NCI-H146 treated with DMSO at 0.1 percent for 48 hours (cell line): ENCODE results near the gene NOM1.
"Not testable (repeated sequence)": the region's sequence is repeated elsewhere in the genome, so short reads cannot be mapped to it uniquely, and the experiment has no call there.

ENCODE experiments used
- DNase-seq: peaks from one replicate; lab custom pipeline; 2025; ENCODE audit not compliant: unreplicated experiment; lab: John Stamatoyannopoulos, UW

Gene NOM1

DNA sequence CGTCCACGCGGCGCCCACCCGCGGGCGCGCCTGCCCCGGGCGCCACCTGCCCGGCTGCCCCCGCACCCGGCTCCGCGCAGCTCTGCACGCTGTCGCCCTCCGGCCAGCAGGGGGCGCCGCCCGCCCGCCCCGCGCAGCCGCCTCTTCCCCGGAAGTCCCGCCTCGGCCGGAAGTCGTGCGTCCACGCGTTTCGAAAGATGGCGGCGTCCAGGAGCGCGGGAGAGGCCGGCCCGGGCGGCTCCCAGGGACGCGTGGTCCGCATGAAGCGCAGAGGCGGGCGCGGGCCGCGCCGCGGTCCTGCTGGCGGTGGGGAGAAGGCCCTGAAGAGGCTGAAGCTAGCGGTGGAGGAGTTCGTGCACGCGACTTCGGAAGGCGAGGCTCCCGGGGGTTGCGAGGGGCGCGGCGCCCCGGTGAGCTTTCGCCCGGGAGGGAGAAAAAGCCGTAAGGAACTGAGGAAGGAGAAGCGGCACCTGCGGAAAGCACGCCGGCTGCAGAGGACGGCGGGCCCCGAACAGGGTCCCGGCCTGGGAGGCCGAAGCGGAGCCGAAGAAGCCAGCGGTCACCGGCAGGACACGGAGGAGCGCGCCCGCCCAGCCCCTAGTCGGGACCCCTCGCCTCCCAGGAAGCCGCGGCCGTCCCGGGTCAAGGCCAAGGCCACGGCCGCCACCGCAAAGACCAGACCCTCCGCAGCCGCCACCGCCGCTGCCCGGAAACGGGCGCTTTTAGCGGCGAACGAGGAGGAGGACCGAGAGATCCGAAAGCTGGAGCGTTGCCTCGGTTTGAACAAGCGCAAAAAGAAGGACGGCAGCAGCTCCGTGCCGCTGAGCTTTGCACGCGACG is at the start of gene NOM1:
TSS of gene NOM1 (plus strand) at position 172 of the 840 bp plus-strand sequence. CDS start at position 198, 26 bp downstream.
- DNase-seq: peak; percentile 21

- DNase-seq: not testable (repeated sequence)
Observed at GRCh38 chr7:156900093-156900492, 49.4 kb upstream of the NOM1 start.

DNA sequence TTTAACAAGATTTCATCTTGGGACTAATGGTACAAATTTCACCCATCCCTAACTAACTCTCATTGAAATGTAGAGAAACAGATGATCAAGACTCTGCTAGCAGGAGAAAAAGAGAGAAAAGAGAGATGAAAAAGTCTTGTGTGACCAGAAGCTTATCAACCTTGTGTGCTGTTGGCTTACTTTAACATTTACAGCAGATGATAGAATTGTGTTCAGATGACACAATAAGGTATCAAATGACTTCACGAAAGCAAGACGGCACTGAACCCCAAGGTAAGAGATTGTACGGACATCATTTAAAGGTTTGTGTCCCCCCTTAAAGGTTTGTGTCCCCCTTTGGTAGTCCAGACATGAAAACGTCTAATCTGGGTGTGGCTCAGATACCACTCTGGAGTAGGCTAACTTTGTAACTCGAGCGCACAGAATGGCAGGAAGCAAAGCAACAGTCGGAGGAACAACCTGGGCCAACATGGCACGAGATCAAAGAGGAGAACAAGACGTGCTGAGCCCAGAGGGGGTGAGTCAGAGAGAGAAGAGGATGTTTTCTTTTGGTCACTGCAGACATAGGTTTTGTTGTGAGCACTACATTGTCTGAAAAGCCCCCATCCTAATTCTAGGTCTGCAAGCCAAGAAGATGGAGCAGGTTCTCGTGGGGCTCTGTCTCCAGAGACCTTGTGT is 46.1 kb upstream of the NOM1 start:
- no peak for DNase-seq

GRCh38 chr7:156906200-156906649 is 43.3 kb upstream of the NOM1 start:
- DNase-seq: no peak

DNA sequence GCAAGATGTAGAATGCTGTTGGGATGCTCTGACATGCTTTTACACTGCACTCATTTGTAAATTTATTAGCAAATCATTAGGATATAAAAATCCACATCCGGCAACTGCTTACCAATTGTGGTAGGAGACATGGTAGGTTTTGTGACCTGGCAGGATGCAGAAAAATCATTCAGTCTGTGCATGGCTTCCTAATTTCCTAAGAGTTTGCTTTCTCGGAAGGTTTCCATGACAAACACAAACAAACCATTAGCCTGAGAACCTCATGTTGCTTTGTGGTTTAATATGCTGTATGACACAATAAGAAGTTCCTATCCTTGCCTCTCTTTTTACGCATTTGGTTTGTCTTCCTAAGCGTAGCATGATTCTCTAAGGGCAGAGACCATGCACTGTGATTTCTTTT is 41.9 kb upstream of the NOM1 start:
- DNase-seq: no peak

GRCh38 chr7:156909574-156910252 is 39.8 kb upstream of the NOM1 start:
- DNase-seq: not testable (repeated sequence)

DNA sequence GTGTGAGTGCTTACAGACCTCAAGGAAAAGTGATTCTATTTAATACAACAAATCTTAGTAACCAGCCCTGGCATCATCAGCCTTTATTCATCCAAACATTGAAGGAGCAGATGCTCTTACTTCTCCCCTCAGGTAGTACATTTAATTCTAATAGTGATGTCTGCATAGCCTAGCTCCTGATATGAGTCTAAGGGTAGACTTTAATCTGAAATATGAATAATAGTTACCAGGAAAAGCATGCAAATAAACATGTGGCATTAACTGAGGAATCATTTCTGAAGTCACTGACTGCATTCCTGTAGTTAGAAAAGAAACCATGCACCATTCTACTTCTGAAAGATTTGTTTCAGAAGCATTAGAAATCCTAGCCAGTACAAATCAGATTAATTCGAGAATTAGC is 30.9 kb upstream of the NOM1 start:
- DNase-seq: no peak

DNA sequence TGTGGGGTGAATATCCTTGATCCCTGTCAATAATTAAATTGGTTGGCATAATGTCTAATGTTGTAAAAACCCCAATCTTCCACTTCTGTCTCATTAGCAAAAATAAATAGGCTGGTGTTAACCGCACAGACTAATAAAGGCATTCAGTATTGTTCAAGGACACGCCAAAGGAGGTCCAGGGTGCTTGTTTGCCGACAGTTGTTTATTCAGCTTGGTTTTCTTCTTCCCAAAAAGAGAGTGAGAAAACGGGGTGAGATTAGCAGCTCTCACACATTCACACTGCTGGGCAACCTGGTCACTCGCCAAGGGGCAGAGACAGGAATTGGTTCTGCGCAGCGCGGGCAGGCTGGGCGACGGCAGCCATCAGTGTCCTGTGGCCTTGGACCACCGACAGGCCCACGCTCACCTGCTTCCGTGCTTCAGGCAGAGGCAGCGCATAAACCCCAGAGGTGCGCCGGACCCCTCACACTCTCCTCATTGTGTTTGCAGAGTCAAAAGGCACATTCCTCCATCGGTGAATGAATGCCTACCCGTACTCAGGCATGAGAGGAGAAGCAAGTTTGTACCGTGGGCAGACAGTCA is 30.3 kb upstream of the NOM1 start:
- DNase-seq: no peak

- DNase-seq: no peak
Observed at GRCh38 chr7:156920076-156920475, 29.4 kb upstream of the NOM1 start.

DNA sequence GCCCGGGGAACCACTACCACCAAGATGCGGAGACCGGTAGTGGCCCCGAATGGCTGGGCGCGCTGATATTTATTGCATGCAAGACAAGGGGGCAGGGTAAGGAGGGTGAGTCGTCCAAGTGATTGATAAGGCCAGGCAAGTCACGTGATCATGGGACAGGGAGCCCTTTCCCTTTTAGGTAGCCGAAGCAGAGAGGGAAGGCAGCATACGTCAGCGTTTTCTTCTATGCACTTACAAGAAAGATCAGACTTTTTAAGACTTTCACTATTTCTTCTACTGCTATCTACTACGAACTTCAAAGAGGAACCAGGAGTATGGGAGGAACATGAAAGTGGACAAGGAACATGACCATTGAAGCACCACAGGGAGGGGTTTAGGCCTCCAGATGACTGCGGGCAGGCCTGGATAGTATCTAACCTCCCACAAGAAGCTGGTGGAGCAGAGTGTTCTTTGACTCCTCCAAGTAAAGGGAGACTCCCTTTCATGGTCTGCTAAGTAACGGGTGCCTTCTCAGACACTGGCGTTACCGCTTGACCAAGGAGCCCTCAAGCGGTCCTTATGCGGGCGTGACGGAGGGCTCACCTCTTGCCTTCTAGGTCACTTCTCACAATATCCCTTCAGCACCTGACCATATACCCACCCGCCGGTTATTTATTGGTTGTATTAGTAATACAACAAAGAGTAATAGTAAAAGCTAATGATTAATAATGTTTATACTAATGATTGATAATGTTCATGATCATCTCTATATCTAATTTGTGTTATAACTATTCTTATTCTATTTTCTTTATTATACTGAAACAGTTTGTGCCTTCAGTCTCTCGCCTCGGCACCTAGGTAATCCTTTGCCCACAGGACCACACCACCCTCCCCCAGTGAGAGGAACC is 28.8 kb upstream of the NOM1 start:
- DNase-seq: not testable (repeated sequence)

DNA sequence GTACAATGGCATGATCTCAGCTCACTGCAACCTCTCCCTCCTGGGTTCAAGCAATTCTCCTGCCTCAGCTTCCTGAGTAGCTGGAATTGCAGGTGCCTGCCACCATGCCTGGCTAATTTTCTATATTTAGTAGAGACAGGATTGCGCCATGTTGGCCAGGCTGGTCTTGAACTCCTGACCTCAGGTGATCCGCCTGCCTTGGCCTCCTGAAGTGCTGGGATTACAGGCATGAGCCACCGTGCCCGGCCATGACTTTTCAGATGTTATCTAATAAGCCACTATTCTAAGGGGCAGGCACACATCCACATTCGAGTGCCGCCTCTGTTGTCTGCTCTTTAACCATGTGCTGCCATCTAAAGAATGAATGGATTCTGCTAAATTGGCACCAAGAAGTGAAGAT is 27.2 kb upstream of the NOM1 start:
- not testable (repeated sequence) for DNase-seq

GRCh38 chr7:156925821-156926220 is 23.7 kb upstream of the NOM1 start:
- DNase-seq: not testable (repeated sequence)

GRCh38 chr7:156927571-156928405 is 21.7 kb upstream of the NOM1 start:
- peak; percentile 50 for DNase-seq

DNA sequence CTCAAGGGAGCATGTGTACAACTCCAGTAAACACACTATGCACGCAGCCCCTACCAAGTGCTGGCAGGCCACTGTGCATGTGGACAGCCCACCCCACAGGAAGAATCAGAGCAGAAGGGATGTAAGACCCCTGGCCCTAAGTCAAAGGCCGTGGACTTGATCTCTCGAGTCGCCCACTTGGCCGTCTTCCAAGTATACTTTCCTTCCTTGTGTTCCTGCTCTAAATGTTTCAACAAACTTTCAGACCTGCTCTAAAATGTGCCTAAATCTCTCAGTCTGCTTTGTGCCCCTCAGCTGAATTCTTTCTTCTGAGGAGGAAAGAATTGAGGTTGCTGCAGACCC is 21.1 kb upstream of the NOM1 start:
- no peak for DNase-seq

GRCh38 chr7:156929789-156930539 is 19.5 kb upstream of the NOM1 start:
- DNase-seq: no peak

DNA sequence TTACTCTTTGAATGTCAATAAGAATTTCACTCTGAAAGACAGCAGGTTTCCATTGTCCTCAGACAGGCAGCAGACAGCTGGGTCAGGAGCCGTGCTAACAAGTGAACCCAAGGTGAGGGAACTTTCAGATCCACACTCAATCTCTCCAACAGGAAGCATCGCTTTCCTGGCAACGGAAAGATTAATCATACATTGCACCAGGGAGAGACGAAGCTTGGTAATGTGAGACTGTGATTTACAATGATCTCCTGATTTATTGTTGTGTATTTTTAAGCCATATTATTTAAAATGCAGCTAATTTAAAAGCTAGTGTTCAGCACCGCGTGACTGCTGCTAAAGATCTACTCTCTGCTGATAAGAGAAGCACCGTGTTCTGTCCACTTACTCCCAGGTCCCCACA is 17.5 kb upstream of the NOM1 start:
- DNase-seq: peak; percentile 57

DNA sequence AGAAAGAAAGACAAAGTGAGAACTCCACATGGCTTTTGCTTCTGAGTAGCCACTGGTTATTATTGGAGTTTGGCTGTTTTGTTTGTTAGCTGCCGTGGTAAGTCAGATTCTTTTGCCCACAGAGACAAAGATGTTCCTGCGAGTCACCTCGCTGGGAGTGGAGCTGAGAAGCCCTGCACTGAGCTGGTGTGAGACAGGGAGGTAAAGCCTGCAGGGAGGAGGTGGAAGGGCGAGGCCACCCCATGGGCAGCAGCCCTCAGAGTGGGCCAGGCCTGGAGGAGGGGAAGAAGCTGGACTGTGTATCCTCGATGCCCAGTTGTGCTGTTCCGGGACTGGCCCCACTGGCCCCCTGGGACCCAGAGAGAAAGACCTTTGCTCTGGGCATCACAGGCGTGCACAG is 14.3 kb upstream of the NOM1 start:
- no peak for DNase-seq

DNA sequence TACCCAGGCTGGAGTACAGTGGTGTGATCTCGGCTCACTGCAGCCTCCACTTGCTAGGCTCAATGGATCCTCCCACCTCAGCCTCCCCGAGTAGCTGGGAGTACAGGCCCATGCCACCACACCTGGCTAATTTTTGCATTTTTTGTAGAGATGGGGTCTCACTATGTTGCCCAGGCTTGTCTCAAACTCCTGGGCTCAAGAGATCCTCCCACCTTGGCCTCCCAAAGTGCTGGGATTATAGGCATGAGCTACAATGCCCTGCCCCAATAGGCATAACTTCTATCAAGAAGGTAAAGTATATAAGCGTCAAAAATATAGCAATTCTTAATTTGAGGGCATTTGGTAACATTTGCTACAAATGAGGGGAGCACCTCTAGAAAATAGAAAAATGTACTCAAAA is 12.7 kb upstream of the NOM1 start:
- DNase-seq: not testable (repeated sequence)
